Hematopoietic multipotent progenitor cell treated with erythropoietin and hydrocortisone succinate and interleukin-3 and kit ligand, for 17 days (in vitro differentiated cells): ENCODE data around the gene ZNF646.

Source experiments
- DNase-seq: peaks from one replicate; pipeline ENCODE4 v3.0.0-alpha.2; 2015; ENCODE audit warnings: low spot score

The ZNF646 gene

GRCh38 chr16:31130899-31131298 lies 56.7 kb downstream of the ZNF646 start:
- DNase-seq = no peak

- no peak for DNase-seq
Measured at GRCh38 chr16:31131416-31131815, 57.2 kb downstream of the ZNF646 start.

GRCh38 chr16:31131841-31132271 lies 57.6 kb downstream of the ZNF646 start:
- no peak for DNase-seq

GRCh38 chr16:31132303-31132979 lies 58.2 kb downstream of the ZNF646 start:
- no peak for DNase-seq

- no peak for DNase-seq
Measured at GRCh38 chr16:31133046-31133501, 58.9 kb downstream of the ZNF646 start.
